NCI-H69 (cell line): ENCODE data around the gene DOK4.

ENCODE experiments used
- DNase-seq: peaks from one replicate; lab custom pipeline; 2025; lab: John Stamatoyannopoulos, UW

DOK4 gene

DNA sequence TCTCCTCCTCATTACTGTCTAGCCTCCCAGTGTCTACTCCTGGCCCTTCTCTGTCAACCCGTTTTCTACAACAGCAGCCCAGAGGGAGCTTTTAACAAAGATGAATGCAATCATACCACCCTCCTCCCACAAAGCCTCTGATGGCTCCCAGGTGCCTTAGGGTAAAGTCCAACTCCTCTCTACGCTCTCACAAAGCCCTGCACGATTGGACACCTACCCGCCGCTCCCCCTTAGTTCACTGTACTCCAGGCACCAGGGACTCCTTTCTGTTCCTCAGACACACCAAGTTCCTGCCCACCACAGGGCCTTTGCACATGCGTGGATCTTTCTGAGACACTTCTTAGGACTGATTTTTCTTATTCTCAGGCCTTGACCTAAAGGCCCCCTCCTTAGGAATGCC lies 32.6 kb upstream of the DOK4 start:
- DNase-seq = no peak

DNA sequence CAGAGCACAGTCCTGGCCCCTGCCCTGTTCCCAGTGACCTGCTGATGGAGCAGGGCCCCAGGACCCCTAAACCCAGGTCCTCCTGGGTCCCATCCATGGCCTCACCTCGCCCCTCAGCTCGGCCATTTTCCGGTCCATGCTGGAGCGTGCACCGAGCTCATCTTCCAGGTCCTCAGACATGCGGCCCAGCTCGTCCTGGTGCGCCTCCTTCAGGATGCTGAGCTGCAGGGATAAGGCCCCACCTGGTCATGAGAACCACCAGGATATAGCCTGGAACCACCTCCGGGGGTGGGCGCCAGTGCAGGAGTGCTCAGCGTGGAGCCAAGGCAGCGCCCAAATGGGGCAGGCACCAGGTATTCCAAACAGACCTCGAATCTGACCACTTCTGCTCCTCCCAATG lies 32.2 kb upstream of the DOK4 start:
- DNase-seq = no peak

DNA sequence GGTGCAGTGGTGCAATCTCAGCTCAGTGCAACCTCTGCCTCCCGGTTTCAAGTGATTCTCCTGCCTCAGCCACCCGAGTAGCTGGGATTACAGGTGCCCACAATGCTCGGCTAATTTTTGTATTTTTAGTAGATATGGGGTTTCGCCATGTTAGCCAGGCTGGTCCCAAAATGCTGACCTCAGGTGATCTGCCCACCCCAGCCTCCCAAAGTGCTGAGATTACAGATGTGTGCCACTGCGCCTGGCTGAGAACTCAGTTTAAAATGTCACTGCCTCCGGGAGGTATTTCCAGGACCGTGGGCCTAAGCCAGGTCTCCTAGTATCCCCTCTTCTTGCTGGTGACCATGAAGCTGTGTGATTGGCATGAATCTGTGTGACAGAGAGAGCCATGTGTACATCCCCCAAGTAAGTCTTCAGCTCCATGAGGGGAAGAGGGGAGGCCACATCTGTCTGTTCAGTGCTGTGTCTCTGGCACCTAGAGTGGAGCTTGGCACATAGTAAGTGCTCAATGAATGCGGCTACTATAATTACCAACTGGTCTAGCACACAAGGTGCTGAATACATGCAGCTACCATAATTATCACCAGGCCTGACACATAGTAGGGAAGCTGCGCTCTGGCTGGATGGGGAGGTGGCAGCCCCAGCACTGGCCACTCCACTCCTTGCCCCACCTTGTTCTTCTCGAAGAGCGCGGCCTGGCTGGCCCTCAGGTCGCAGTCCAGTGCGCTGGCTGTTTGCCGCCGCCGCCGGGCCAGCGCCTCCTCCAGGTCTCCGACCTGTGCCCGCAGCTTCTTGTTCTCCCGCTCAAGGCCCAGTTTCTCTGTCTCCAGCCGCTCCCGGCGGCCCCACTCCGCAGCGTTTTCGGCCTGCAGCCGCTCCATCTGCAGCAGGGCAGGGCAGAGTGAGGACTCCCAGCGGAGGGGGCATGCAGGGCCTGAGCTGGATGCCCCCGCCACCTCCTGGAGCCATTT lies 31.4 kb upstream of the DOK4 start:
- DNase-seq = no peak

DNA sequence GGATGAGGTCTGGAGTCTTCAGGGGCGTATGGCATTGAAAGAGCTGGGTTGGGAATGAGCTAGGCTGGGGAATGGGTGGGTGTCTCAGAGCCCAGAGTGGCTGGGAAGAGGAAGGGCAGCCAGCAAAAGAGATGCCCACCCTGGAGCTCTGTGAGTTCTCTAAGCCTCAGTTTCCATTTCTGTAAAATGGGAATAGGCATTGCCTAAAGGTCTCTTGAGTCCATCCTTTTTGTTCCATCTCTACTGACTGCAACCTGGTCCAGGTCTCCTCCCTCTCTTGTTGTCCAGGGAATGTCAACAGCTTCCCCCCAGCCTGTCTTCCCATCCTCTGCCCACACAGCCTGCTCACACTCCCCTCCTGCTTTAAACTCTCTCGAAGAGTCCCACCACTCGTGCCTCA lies 30.5 kb upstream of the DOK4 start:
- DNase-seq = no peak

DNA sequence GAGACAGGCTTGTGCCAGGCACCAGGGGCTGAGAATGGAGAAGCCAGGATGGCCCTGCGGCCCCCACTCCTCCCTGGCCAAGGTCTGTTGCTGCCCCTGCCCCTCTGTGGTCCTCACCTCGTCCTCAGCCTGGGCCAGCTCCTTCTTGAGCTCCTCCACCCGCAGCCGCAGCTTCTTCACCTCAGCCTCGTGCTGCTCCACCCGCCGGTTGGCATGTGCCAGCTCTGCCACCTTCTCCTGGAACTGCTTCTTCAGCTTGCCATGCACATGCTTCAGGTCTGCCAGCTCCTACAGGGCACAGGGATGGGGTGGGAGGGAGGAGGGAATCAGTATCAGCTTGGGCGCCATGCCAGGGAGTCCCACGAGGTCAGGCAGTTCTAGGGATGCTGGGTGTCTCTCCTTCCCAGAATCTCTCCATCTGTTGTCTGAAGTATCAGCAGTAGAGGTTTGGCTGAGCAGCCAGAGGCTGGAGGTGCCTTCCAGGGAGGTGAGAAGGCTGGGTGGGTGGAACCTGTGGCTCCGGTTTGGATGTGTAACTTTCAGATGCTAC lies 30.0 kb upstream of the DOK4 start:
- peak; percentile 52 for DNase-seq

DNA sequence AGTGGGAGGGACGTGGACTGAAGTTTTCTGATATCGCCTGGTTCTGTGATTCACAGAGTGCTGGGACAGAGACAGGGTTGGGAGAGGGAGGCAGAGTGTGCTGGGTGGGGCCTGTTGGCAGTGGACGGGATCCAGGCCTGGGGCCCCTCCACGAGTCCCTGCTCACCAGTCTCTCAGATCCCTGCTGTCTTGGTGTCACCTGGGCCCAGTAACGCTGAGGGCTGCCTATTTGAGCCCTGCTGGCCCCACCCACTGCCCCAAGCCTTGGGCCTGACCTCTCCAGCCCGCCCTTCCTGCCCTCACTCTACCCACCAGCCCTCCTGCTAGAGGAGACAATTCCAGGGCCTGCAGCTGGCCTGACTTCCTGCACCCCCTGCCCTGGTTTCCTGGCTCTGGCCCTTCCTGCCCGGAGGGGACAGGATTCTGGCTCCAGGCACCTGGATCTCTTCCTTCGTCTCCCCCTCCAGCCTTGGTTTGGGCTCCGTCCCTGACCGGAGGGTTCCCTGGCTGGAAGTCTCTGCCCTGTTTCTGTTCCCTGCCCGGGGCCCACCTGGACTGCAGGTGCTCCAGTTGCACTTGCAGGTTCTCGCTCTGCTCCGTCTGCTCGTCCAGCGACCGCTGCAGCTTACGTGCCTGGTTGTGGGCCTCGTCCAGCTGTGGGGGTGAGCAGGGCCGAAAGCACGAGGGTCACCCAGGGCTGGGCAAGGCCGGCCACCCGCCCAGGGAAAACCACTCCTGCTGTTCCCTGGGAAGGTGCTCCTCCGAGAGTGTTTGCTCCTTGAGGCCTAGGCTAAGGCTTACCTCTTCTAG lies 28.7 kb upstream of the DOK4 start:
- DNase-seq = no peak

DNA sequence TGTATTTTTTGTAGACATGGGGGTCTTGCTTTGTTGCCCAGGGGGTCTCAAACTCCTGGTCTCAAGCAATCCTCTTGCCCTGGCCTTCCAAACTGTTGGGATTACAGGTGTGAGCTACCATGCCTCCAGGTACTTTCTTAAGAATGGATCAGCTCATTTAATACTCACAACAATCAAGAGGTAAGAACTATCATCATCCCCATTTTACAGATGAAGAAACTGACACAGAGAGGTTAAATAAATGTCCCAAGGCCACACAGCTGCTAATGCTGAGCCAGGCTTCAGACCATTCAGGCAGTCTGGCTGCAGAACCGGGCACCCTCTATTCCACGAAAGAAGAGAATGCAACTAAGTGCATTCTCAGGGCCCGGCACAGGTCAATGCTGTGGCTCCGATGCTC lies 28.1 kb upstream of the DOK4 start:
- no peak for DNase-seq

DNA sequence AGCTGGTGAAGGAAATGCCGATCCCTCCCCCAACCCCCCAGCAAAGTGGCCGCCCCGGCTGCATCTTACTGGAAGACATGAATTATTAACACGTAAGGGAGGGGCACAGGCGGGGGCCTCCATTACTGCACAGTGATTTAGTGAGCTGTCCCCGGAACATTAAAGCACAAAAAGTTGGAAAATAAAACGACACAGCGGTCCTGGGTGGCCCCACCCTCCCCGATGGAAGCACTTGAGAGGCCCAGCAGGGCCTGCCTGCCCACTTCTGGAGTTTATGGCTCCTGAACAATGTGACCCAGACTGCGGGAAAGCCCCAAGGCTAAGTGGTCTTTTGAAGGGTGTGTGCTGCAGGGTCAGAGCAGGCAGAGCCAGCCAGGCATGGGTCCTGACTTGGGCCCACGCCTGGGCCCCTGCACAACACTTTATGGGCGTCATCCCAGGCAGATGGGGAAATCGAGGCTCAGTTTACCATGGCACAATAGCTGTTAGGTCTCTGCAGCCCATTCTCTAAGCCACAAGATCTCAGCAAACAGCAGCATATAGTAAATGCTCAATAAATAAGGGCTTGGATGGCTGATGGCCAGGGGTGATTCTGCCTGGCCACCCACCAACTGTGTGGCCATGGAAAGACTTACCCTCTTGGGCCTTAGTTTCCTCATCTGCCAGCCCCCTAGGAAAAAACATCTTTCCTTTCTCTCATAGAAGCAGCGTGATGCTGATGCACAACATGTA lies 27.2 kb upstream of the DOK4 start:
- DNase-seq = peak; percentile 4

DNA sequence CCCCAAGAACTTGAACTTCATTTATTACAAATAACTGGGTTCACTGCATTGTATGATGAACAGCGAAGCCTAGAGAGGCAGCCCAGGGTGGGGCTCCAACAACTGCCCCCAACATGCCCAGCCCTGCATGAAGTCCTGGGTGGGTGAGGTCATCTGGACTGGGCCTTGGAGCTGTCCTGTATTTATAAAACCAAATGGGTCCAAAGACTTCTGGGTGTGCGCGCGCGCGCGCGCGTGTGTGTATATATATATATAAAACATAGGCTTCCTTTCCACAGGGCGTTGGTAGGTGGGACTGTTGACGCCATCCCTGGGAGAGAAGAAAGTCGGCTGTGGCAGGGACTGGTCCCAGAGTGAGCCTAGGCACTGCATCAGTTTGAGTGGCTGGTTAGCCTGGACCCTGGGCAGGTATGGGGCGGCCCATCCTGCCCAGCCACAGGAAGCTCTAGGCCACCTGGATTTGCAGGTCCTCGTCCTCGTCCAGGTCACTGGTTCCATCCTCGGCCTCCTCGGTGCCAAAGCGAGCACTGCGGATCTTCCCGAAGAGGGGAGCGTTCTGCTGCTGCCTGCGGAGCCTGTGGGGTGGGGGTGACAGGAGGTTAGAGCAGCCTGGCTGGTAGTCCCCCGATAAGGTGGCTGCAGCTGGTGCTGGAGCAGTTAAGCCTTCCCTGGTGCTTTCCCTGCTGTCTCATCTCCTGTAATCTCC lies 26.2 kb upstream of the DOK4 start:
- DNase-seq = no peak

DNA sequence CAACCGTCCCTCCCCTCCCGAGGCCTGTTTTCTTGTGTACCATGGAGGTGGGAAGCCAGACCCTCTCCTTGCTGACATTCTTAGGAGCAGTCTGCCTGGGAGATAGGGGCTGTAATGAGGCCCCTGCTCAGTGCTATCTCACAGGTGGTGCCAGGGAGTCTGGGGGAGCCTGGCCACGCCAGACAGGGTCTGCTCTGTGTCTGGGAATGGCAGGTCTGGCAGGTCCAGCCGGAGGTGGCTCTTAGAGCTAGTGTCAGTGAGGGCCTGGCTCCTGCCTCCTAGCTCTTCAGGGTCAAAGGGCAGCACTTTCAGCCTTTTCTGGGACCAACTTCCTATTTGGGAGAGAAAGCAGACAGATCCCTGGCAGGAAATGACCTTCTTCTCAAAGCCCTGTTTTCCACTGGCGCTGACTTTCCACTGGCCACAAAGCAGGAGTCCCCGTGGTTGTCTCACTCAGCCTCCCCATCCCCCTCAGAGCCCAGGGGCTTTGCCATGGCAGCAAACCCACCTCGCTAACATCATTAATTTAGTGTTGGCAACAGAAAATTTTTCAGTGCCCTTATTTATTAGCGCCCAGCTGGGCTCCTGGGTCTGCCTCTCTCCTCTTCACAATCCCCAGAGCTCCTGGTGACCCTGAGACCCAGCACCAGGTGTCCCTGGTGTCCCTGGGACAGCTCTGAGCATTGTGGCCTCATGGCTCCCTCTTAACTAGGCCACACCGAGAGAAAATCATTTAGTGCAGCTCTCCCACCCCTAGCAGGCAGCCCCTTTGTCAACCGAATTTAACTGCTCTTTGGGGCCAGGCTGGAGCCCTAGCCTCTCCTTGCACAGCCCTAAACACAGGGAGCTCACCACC lies 24.0 kb upstream of the DOK4 start:
- no peak for DNase-seq

DNA sequence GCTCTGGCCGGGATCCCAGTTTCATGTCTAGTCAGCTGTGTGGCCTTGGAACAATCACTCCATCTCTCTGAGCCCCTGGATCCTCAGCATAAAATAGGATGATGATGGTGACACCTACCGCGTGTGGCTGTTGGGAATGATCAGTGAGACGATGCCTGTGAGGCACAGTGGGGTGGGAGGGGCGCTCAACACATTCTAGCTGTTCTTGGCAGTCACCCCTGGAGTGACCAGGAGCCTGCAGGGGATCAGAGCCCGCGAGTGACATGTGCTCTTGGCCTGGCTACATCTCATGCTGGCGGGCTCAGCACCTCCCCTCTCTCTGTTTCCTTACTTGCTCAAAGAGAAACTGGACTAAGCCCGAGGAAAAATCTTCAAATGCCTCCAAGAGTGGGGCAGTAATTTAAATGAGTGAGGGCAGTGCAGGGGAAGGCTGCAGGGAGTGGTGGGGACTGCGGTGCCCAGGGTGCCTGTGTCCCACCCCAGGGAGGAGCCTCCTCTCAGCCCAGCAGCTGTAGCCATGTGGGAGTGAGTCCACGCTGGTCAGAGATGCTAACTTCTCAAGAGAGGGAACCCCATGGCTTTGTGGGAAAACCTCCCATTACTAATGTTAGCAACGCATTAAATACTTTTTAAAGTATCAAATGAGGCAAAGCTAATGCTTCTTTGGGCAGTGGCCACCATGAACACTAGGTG lies 23.1 kb upstream of the DOK4 start:
- DNase-seq = peak; percentile 9

DNA sequence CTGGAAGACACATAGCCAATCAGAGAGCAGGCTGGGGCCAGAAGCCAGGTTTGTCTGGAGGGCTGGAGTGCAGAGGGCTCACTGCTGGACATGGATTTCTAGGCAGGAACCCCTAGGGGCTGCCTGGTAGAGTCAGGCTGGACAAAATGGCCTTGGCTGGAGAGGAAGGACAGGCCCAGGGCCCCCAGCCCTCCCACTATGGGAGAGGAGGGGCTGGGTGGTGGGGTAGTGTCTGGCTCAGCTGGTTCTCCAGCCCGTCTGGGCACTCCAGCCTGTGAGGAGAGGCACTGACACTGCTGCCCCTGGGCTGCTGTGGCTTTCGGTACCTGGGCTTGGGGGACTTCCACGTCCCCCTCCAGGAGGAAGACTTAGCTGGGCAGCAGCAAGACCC lies 21.7 kb upstream of the DOK4 start:
- DNase-seq = no peak

DNA sequence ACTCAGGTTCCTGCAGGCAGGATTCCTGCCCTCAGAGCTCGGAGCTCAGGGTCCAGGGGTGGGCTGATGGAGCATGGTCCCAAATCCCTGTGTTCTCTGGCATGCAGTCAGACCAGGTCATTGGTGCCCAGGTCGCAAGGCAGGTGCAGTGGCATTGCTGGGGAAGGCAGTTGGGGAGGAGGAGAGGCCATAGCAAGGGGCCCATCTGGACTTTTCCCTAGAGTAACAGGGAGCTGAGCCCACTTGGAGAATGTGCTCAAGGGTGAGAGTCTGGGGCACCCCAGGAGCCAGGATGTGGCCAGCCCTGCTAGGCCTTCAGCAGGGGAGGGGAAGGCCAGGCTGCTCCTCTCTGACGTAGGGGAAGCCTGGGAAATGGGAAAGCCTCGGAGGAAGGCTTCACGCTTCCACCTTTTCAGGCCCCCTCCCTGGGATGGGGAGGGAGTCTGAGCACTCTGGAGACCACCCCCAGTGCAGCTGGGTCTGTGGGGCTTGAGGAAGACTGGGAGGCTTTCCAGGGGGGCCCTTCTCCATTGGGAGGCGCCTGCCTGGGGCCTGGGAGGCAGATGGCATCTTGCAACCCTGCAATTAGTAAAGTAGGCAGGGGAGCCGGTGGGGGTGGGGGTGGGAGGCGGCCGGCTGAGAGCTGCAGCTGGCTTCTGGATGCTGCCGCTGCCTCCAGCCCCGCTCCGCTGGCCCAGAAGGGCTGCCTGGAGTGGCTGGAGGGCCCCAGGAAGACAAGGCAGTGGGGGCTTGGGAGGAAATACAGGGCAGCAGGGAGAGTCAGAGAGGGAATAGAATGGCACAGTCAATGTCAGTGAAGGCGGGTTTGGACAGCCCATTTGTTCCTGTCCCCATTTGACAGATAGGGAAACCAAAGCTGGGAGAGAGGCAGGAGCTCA lies 21.1 kb upstream of the DOK4 start:
- DNase-seq = peak; percentile 93

DNA sequence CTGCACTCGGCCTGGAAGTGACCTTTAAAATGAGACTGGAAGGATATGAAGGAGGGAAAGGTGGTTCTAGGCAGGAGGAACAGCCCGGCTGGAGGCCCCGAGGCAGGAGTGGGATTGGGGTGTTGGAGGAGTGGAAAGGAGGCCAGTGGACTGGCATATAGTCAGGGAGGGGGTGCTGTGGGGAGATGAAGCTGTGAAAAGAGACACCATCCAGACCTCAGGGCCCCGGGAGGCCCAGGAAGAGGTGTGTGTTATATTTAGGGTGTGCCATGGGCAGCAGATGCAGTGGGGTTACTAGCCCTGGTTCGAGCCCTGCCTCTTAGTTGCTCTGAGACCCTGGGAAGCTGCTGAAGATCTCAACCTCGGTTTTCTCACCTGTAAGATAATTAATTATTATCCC lies 18.9 kb upstream of the DOK4 start:
- DNase-seq = no peak

DNA sequence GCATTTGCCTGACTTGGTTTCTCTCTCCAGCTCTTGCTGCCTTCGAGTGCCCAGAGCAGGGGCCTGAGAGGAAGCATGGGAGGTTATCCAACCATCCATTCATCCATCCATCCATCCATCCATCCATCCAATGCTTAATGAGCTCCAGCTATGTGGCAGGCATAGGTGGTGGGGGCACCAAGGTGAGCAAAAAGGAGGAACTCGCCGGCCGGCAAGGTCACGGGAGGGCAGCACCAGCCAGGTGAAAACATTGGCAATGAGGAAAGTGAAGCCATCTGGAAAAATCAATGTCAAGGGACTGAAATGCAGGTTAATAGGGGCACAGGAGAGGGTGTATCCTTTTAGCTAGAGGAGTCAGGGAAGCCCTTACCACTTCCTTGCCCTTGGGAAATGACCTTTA lies 18.2 kb upstream of the DOK4 start:
- DNase-seq = no peak

DNA sequence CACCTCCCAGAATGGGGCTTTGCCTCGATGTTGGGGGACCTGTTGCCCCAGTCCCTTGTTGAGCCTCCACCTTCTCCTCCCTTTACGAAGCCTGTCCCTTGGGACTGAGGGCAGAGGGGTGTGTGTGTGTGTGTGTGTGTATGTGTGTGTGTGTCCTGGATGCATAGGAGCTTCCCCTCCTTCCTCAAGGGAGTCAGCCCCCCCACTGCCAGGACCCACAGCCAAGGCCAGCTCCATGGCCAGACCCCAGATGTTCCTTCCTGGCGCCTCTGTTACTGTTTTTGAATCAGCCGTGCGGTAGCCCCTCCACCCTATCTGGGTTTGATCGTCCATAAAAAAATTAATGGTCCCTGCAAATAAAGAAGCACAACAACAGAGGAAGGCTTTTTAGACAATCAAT lies 17.7 kb upstream of the DOK4 start:
- DNase-seq = peak; percentile 62

DNA sequence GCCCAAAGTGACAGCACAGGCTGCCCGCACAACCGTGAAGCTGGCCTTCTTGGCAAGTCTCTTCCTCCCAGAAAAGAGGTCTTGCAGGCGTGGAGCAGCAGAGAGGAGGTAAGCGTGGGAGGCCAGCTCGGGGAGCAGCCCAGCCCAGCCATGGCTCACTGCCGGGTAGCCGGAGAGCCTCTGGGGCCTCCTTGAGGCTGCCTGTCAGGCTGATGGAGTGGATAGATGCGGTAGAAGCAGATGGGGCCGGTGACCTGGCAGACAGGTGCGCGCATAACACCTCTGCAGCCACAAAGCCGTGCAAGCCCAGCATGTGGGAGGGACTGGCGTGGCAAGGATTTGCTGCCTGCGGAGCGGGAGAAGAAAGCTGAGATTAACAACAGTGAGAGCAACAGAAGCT lies 17.1 kb upstream of the DOK4 start:
- DNase-seq = peak; percentile 92

DNA sequence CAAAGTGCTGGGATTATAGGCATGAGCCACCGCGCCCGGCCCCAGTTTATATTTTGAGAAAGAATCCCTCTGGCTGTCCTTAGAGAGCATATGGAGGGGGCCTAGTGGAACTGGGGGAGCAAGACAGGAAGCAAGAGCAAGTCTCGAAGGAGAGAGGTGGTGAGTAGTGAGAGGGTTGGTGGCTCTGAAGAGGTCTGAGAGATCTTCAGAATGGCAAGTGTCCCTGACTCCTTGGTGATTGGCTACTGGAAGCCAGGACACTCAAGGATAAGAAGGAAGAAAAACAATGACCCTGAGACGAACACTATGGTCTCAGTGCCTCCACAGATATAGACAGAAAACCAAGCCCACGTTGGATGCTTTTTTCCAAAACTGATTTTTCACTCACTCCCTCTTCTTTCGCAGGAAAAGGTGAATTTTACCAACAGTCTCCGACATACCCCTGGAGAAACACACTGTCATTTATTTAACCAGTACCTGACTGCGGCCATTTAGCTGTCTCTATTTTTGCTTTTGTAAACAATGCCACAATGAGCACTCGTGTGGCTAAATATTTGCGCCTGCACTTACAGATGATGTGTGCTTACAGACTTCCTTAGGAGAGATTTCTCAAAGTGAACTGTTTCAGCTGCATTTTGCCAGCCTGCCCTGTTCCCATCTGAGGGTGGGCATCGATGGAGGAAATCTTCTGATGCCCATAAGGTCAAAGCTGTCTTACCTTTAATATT lies 15.9 kb upstream of the DOK4 start:
- peak; percentile 60 for DNase-seq
